Omental fat pad (tissue), 4 donors: ENCODE data around the gene ZDHHC23. TPM values are rescaled to one million over a fixed set of nuclear protein-coding genes. Genes with fewer than 3 reads are reported as not detected.

Experiments used
- ATAC-seq: fragments of 150-250 bp; one replicate; pipeline ENCODE4 v1.9.1; 2016; ENCODE audit warnings: mild to moderate bottlenecking, moderate library complexity; ENCODE audit not compliant: low FRiP score
- DNase-seq: peaks from one replicate; pipeline ENCODE4 v3.0.0-alpha.2; 2019; ENCODE audit warnings: low spot score
- total RNA-seq, 4 donors: library from RNA; depleted of rRNA; stranded (reverse); fragments of >200 nt; gene quantifications; one replicate each; pipeline ENCODE4 v1.1.0, GENCODE V29; 2016
- TF ChIP-seq, protein P1 (sequence below), 3 donors: fragments of 450-650 bp; IDR thresholded peaks; one replicate each; pipeline ENCODE4 v1.5.1; 2016 to 2017; ENCODE audit warnings: antibody characterized with exemption in 3 of 3, mild to moderate bottlenecking in 3 of 3, moderate library complexity in 2 of 3

The ZDHHC23 gene, protein sequence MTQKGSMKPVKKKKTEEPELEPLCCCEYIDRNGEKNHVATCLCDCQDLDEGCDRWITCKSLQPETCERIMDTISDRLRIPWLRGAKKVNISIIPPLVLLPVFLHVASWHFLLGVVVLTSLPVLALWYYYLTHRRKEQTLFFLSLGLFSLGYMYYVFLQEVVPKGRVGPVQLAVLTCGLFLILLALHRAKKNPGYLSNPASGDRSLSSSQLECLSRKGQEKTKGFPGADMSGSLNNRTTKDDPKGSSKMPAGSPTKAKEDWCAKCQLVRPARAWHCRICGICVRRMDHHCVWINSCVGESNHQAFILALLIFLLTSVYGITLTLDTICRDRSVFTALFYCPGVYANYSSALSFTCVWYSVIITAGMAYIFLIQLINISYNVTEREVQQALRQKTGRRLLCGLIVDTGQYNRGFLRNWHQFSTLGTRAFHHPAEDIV
- 1 to 10 TPM; 3.2 to 5.5 (median 4.8) TPM for total RNA-seq

DNA sequence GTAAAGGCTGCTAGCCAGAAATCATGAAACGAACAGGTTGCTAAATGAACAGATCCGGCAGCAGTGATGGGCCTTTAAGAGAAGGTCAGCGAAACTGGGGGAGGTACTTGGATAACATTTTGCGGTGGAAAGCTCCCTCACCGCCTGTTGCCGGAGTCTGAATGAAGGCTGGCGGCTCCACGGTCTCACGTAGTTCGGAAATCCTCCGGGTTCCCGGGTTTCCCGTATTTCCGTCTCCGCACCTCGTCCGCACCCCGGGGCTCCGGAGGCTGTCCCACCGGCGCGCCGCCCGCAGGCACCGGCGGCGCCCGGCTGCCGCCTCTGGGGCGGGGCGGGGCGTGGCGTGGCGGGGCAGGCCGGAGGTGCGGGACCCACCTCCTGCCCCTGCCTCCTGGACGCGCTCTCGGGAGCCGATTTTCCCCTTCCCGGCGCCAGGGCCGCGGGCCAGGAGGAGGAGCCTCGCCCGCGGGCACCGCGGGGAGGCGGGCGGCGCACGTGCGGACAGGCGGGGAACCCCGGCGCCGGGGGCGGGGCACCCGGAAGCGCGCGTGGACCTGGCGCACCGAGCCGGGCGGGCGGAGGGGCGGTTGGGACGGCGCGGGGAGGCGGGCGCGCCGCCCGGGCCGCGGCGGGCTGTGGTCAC is at the start of gene ZDHHC23:
ZDHHC23 (plus strand) TSS at position 642 of the 643 bp plus-strand sequence. CDS start 790 bp downstream, outside the sequence.
- DNase-seq = peak; percentile 31
- peak; percentile 96 for ATAC-seq
- TF ChIP-seq, protein P1, sequence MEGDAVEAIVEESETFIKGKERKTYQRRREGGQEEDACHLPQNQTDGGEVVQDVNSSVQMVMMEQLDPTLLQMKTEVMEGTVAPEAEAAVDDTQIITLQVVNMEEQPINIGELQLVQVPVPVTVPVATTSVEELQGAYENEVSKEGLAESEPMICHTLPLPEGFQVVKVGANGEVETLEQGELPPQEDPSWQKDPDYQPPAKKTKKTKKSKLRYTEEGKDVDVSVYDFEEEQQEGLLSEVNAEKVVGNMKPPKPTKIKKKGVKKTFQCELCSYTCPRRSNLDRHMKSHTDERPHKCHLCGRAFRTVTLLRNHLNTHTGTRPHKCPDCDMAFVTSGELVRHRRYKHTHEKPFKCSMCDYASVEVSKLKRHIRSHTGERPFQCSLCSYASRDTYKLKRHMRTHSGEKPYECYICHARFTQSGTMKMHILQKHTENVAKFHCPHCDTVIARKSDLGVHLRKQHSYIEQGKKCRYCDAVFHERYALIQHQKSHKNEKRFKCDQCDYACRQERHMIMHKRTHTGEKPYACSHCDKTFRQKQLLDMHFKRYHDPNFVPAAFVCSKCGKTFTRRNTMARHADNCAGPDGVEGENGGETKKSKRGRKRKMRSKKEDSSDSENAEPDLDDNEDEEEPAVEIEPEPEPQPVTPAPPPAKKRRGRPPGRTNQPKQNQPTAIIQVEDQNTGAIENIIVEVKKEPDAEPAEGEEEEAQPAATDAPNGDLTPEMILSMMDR (IDR thresholded peaks at IDR 0.05) = no peak

DNA sequence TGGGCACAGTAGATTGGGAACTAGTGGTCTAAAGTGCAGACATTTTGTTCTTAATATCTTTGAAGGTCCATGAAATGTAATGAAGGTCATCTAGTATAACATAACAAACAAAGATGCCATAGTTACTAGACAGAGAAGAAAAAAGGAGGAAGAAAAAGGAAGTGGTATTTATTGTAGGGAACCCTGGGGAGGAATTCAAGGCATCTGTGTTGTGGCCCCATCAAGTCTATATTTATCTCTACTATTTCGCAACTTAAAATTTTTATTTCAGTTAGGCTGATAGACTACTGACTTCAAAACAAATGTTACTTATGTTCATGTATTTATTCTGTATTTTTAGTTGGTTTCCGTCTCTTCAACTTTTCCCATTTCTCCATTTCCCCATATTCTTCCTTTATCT is 48.9 kb upstream of the ZDHHC23 start:
- no peak for ATAC-seq

DNA sequence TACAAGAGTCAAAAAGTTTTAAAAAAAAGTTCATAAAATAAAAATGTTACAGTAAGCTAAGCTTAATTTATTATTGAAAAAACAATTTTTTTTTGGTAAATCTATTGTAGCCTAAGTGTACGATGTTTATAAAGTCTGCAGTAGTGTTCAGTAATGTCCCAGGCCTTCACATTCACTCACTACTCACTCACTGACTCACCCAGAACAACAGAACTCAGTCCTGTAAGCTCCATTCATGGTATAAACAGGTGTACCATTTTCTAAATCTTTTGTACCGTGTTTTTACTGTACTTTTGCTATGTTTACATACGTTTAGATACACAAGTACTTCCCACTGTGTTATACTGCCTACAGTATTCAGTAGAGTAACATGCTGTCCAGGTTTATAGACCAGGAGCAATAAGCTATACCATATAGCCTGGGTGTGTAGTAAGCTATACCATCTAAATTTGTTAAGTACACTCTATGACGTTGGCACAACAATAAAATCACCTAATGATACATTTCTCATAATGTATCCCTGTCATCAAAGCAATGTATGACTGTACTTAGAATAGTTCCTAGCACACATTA is 41.2 kb upstream of the ZDHHC23 start:
- TF ChIP-seq, protein P1 (IDR thresholded peaks at IDR 0.05) = no peak
- no peak for ATAC-seq
- no peak for DNase-seq

More for the DNA sequence above, 48.9 kb upstream of the ZDHHC23 start:
- no peak for DNase-seq
- TF ChIP-seq, protein P1 (IDR thresholded peaks at IDR 0.05) = no peak

DNA sequence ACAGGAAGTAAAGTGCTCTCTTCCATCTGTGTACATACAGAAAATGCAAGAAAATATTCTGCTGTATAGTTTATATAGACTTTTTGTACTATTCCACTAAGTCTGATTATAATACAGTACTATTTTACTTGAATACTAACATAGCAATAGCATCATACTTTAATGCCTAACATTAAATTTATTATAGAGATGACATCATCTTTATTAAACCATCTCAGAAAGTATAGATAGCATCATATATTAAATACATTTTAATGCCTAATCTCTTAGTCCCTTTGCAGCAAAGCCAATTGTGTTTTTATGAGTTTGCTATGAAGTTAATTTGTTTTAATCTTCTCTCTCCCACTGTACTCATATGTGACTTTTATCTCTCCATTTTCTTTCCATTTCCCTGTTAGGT is 39.7 kb upstream of the ZDHHC23 start:
- TF ChIP-seq, protein P1 (IDR thresholded peaks at IDR 0.05) = no peak
- ATAC-seq (no peak), DNase-seq (no peak)

DNA sequence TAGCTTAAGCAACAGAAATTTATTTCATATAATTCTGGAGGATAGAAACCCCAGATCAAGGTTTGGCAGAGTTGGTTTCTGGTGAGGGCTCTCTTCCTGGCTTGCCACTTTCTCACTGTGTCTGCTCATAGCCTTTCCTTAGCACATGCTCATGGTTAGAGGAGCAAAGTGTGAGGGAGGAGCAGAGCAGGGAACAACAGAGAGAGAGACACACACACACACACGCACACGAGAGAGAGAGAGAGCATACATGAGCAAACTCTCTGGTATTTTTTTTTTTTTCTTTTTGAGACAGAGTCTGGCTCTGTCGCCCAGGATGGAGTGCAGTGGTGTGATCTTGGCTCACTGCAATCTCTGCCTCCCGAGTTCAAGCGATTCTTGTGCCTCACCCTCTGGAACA is 36.8 kb upstream of the ZDHHC23 start:
- TF ChIP-seq, protein P1 (IDR thresholded peaks at IDR 0.05) = no peak
- ATAC-seq = no peak
- no peak for DNase-seq

DNA sequence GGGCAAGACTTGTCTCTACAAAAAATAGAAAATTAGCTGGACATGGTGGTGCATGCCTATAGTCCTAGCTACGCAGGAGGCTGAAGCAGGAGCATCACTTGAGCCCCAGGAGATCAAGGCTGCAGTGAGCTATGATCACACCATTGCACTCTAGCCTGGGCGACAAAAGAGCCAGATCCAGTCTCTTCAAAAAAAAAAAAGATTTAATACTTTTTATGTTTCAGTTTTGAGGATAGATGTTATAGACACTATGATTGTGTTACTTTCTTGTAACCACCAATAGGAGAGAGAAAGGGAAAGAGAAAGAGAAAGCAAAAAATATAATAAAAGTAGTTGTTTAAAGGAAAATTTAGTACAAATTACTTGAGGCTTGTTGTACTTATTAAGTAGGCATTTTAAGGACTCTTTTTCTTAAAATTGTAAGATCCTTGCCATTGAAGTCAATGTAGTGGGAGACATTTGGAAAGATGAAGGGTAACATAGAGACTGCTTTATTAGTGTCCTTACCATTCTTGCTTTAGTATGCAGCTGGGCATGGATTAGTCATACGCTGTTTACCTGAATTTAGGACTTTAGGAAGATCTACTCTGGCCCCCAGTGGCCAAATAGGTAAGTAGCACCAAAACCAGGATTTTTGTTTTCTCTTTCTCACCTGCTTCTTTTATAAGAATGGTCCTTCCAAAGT is 35.1 kb upstream of the ZDHHC23 start:
- ATAC-seq = peak; percentile 91
- no peak for DNase-seq
- TF ChIP-seq, protein P1 (IDR thresholded peaks at IDR 0.05) = peak in 1 of 3 donors; percentile 32
